GM19455 (cell line): ENCODE data around the gene CLMN.
"Not testable (repeated sequence)": the region's sequence is repeated elsewhere in the genome, so short reads cannot be mapped to it uniquely, and the experiment has no call there.

Source experiments
- ATAC-seq: cut with Tn5 transposase; IDR thresholded peaks from one replicate; pipeline ENCODE4 v1.9.1; 2021; ENCODE audit not compliant: unreplicated experiment

The CLMN gene

GRCh38 chr14:95142208-95142607 lies 177.5 kb downstream of the CLMN start:
- no peak for ATAC-seq

DNA sequence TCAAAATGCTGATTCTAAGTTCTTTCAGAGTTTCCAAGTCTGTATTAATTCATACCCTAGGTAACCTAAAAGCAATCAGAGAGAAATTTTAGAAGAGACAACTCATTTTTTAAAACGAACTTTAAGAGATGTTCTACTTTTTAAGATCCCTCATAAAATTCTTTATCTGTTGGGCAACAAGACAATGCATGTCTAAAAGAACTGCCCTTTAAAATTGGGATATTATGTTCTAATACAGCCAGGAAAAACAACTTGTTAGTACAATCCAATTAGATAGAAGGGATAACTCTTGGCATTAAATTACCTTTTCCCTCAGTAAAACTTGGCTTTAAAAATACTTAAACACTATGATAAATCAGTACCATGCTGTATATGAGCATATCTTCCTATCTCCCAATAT lies 178.0 kb downstream of the CLMN start:
- no peak for ATAC-seq

GRCh38 chr14:95140060-95140858 lies 179.4 kb downstream of the CLMN start:
- ATAC-seq: no peak

DNA sequence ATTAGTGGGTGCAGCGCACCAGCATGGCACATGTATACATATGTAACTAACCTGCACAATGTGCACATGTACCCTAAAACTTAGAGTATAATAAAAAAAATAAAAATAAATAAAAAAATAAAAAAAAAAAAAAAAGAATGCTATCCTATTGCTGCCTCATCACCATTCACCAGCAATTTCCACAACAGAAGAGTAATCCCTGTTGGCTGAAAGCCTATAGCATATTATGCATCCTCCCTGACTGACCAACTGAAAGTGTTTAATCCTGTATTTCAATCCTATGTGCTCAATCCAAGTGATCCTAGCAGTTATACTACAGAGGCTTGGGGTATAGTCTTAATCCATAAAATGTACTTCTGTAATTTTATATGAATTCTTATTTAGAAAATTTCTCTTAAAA lies 180.8 kb downstream of the CLMN start:
- no peak for ATAC-seq

GRCh38 chr14:95138455-95138854 lies 181.3 kb downstream of the CLMN start:
- ATAC-seq: not testable (repeated sequence)

DNA sequence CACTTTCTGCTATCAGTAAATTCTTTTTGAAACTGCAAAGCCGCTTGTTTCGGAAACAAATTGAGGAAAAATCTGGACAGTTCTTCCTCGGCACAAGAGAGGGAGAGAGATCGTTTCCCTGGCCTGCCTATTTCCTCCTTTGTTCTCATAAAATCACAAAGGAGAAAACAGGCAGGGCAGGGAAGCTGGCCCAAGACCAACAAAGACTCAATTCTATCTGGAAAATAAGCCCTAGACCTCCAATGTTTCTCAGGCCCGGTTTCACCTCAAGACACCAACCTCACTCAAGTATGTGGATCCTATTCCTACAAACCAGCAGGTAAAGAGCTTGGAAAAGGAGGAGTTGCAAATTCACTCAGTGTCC lies 181.9 kb downstream of the CLMN start:
- ATAC-seq: no peak

DNA sequence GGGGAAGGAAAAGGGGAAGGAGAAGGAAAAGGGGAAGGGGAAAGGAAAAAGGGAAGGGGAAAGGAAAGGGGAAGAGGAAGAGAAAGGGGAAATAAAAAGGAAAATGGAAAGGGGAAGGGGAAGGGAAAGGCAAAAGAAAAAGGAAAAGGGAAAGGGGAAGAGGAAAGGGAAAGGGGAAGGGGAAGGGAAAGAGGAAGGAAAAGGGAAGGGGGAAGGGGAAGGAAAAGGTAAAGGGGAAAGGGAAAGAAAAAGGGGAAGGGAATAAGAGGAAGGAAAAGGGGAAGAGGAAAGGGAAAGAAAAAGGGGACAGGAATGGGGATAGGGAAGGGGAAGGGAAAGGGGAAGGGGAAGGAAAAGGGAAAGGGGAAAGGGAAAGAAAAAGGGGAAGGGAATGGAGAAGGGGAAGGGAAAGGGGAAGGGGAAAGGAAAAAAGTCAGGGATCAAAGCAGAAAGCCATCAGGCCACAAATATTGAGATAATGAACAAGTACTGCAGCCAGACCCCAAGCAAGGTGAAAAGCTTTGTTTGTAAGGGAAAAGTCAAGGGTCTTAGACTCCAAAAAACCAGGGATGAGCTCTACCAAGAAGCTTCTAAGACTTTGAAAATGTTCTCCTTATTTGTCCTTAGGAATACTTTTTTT lies 182.4 kb downstream of the CLMN start:
- no peak for ATAC-seq

DNA sequence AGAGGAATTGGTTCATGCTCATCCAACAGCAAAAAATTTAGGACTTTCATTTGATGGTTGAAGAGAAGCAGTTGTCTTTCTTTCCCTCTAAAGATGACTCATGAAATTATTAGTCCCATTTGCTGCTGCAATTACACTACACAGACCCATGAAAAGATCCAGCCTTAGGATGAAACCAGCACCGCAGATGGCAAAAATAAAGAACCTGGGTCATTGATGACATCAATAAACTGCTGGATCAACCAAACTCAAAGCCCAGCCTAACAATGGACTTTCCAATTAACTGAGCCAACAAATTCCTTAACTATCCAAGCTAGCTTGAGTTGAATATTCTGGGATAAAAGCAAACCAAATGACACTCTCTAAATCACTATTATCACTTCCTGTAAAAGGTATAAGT lies 183.1 kb downstream of the CLMN start:
- no peak for ATAC-seq

- ATAC-seq: no peak
Observed at GRCh38 chr14:95134304-95134933, 185.3 kb downstream of the CLMN start.

GRCh38 chr14:95133282-95133681 lies 186.4 kb downstream of the CLMN start:
- no peak for ATAC-seq

- no peak for ATAC-seq
Observed at GRCh38 chr14:95132760-95133159, 186.9 kb downstream of the CLMN start.
